GM21576 (cell line): ENCODE measurements around the gene DPY19L3.
"Not testable (repeated sequence)": the region's sequence is repeated elsewhere in the genome, so short reads cannot be mapped to it uniquely, and the experiment has no call there.

ENCODE experiments used
- ATAC-seq: cut with Tn5 transposase; IDR thresholded peaks from one replicate; pipeline ENCODE4 v1.9.1; 2021; ENCODE audit warnings: mild to moderate bottlenecking, moderate library complexity; ENCODE audit not compliant: unreplicated experiment

The DPY19L3 gene

DNA sequence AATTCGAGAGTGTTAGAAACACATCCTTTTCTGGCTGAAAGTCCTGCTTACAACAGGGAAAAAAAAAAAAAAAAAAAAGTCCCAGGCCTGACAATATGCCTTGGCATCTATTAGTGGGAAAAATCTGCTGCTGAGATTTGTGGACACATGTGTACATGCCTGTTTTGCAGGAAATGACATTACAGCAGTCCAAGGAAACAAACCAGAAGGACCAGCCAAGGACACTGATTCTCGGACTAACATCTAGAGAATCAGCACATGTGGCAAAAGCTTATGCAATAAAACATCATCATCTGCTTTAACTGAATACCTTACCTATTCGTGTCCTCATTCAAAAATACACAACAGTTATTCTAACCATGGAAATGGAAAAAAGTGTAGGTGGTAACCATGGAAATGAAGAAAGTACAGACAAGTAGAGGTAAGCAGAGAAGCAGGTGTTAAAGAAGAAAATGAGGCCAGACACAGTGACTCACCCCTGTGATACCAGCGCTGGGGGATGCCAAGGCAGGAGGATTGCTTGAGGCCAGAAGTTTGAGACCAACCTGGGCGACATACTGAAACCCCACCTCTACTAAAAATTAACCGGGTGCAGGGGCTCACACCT lies 9.4 kb upstream of the DPY19L3 start:
- ATAC-seq, result no peak

GRCh38 chr19:32397671-32398101 lies 7.9 kb upstream of the DPY19L3 start:
- ATAC-seq, result no peak

DNA sequence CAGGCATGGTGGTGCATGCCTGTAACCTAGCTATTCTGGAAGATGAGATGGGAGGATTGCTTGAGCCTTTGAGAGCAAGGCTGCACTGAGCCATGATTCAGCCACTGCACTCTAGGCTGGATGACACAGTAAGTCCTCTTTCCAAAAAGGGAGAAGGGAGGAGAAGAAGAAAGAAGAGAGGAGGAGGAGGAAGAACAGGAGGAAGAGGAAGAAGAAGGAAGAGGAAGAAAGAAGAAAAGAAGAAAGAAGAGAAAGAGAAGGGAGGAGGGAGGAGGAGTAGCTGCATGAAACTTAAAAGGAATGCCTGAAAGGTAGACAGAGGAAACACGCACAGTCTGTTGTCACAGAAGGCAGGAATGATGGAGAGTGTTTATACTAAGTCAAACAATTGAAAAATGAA lies 3.6 kb upstream of the DPY19L3 start:
- ATAC-seq, result no peak

GRCh38 chr19:32403291-32403995 lies 2.1 kb upstream of the DPY19L3 start:
- ATAC-seq, result no peak

DNA sequence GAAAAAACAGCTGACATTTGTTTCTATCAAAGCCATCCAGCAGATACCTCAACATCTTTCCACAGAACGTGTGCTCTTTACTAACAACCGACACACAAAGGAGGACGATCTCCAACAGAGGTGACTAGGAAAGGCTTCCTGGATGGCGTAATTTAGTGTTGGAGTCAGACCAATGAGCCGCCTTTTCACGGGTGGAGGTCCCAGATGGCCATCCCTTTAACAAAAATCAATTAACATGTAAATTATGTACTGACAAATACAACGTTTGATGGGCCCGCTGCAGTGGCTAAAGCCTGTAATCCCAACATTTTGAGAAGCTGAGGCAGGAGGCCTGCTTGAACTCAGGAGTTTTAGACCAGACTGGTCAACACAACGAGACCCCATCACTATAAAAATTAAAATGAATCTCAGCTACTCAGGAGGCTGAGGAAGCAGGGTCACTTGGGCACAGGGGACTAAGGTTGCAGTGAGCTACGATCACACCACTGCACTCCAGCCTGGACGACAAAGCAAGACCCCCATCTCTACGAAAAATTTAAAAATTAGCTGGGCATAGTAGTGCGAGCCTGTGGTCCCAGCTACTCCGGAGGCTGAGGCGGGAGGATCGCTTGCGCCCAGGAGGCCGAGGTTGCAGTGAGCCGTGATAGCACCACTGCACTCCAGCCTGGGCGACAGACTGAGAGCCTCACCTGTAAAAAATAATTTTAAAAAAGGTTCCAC lies 1.2 kb upstream of the DPY19L3 start:
- no peak for ATAC-seq

DNA sequence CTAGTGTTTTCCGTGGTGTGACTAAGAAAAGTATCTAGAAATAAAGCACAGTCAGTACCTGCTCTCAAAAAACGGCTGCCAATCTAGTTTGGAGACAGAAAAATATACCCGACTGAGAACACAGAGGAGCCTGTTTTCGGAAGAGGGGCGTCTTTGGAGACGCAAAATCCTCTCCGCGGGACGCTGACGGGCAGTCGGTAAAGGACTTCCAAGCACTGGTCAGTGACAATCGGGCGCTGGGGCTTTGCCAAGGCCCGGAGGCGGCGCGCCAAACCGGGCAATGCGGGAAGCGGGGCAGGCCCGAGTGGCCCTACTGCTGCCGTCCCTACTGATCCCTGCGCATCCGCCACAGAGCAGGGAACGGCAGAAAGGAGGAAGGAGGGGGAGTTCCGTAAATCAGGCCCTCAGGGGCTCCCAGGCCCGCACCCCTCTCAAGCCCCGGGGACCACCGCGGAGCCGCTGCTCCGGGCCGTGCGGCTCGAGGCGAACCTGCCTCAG lies 588 bp upstream of the DPY19L3 start:
- peak; percentile 12 for ATAC-seq

GRCh38 chr19:32406161-32407003 lies 812 bp downstream of the DPY19L3 start:
- no peak for ATAC-seq

DNA sequence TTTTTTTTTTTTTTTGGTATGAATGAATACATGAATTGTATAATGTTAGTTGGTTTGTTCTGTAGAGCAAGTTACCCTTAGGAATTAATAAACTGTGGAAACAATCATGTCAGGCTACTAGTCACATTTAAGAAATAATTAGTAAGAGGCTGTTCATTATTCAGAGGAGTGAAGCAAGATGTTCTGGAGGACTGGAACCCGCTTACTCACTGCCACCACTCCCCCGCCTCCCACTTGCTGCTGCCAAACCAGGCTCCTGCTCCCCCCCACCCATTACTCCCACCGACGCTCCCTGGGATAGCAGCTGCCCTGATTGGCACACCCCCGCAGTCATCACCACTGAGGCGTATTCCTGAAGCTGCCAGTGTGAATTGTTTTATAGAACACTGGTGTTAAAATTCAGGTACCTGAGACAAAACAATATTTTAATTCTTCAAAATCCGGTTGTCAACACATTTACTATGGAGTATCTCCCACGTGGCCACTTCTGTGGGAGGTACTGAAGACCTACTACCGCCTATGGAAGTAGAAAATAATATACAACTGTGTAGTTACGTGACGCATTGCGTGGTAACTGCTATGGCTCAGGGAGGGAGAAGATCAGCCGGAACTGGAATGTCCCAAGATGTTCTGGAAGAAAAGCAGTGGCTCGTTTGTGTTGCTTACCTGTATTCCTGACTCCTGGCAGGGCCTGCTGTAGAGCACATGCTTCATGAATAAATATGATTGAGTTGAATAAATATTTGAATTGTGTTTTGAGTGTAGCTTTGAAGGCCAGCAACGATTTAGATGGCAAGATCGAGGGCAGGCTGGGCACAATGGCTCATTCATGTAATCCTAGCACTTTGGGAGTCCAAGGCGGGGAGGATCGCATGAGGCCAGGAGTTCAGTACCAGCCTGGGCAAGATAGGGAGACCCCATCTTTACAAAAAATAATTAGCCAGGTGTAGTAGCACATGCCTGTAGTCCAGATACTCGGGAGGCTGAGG lies 1.7 kb downstream of the DPY19L3 start:
- ATAC-seq, result no peak

DNA sequence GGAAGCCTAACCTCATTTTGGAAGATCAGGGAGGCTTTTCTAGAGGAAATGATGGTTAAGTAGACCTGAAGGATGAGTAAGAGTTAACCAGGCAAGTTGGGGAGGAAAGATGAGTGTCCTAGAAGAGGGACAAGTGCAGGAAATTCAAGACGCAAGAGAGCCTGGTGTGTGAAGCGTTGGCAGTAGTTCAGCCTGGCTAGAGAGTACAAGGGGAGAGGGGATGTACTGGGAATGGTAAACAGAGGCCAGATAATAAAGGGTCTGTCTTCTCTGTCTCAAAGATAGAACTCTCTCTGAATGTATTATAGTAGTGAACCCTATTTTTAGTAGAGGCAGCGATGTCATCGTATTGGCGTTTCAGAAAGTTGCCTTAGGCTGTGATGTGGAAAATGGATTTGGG lies 9.7 kb downstream of the DPY19L3 start:
- ATAC-seq, result no peak

DNA sequence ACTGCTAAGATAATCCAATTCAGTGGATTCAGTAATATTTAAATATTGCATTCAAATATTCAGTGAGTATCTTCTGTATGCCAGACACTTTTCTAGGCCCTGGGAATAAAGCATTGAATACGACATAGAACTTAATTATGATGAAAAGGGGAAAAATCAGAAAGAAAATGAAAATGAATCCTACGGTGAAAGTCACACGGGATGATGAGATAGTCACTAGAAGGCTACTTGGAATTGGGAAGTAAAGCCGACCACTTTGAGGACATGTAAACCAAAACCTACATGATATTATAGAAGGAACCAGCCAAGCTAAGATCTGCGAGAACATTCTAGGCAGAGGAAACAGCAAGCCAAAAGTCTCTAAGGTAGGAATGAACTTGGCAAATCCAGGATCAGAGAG lies 10.1 kb downstream of the DPY19L3 start:
- no peak for ATAC-seq

DNA sequence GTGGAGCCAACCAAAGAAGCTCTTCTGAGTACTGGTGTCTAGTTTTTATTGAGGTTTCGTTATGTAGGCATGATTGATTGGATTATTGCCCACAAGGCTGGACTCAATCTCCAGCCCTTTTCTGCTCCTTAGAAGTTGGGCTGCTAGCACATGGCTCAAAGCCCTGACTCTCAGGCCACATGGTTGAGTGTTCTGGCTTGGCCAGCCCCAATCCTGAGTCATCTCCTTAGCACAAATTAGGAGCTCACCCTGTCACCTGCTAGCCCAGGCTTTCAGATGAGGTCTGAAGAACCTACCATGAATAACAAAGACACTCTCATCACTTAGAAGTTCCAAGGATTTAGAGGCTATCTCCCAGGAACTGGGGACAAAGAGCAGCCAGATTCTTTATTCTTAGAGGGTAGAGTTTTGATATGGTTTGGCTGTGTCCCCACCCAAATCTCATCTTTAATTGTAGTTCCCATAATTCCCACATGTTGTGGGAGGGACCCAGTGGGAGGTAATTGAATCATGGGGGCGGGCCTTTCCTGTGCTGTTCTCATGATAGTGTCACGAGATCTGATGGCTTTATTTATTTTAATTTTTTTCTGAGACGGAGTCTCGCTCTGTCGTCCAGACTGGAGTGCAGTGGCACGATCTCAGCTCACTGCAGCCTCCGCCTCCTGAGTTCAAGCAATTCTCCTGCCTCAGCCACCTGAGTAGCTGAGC lies 11.3 kb downstream of the DPY19L3 start:
- ATAC-seq, result no peak

- ATAC-seq, result no peak
Measured at GRCh38 chr19:32418155-32418554, 12.6 kb downstream of the DPY19L3 start.

GRCh38 chr19:32421589-32422361 lies 16.2 kb downstream of the DPY19L3 start:
- no peak for ATAC-seq

- ATAC-seq, result no peak
Measured at GRCh38 chr19:32422435-32422834, 16.9 kb downstream of the DPY19L3 start.

DNA sequence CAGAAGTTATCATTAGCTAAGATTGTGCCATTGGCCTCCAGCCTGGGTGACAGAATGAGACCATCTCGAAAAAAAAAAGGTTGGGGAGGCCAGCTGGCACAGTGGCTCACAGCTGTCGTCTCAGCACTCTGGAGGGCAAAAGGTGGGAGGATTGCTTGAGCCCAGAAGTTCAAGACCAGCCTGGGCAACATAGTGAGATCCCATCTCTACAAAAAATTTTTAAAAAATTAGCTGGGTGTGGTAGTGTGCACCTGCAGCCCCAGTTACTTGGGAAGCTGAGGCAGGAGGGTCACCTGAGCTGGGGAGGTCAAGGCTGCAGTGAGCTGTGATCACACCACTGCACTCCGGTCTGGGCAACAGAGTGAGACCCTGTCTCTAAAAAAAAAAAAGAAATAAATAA lies 18.4 kb downstream of the DPY19L3 start:
- not testable (repeated sequence) for ATAC-seq

DNA sequence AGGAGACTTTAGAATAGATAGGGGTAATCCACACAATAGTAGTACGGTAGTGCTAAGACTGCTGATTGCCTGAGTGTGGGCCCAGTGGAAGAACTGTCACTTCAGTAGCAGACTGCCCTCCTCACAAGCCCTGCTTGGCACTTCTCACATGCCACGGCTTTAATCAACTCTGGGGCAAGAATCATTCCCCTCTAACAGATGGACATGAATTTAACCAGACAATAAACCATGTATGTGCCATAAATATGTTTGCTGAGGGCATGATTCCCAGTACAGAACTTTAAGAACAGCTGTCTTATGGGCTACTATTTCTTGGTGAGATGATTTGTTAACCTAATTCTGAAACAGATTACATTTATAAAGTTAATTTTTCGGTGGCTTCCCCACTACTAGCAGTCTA lies 22.0 kb downstream of the DPY19L3 start:
- ATAC-seq, result no peak

DNA sequence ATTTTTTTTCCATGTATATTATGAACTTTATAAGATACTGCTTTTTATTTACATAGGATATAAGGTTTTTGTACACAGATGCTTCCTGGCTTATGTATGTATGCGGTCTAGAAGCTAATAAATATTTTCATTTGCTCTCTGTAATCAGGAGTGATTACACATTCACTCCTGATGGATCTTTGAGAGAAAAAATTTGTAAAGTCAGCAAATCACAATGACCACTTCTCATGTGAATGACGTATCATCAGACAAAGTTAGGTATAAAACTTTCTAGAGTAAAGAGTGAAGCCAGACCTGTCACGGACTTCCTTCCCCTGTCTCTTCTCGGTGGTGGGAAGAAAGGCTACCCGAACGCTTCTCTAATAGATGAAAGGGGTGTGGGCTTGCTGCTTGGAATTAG lies 31.1 kb downstream of the DPY19L3 start:
- no peak for ATAC-seq

GRCh38 chr19:32437096-32437495 lies 31.5 kb downstream of the DPY19L3 start:
- ATAC-seq, result no peak
